ENCODE data around the gene ANKRD60.

The ANKRD60 gene

DNA sequence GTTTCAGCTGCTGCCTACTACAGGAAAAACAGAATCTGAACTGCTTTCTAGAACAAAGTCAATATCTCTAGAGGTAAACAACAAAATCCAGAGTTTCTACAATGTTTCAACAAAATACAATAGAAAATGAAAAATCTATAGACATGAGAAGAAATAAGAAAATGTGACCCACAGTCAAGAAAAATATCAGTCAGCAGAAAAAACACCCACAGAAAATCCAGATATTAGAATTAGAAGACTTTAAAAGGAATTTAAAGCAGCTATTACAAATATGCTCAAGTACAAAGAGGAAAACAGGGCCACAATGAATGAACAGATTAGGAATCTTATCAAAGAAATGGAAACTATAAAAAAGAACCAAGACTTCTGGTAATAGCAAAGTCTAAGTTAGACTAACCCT lies 26.4 kb upstream of the ANKRD60 start:
- TF ChIP-seq, protein P1, sequence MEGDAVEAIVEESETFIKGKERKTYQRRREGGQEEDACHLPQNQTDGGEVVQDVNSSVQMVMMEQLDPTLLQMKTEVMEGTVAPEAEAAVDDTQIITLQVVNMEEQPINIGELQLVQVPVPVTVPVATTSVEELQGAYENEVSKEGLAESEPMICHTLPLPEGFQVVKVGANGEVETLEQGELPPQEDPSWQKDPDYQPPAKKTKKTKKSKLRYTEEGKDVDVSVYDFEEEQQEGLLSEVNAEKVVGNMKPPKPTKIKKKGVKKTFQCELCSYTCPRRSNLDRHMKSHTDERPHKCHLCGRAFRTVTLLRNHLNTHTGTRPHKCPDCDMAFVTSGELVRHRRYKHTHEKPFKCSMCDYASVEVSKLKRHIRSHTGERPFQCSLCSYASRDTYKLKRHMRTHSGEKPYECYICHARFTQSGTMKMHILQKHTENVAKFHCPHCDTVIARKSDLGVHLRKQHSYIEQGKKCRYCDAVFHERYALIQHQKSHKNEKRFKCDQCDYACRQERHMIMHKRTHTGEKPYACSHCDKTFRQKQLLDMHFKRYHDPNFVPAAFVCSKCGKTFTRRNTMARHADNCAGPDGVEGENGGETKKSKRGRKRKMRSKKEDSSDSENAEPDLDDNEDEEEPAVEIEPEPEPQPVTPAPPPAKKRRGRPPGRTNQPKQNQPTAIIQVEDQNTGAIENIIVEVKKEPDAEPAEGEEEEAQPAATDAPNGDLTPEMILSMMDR (conservative IDR thresholded peaks at IDR 0.05; ENCODE audit: low read depth, low read length), result no peak
- H3K4me3 ChIP-seq (ENCODE audit: low read length), result no peak overlapping the region
- no peak for DNase-seq (ENCODE audit: low read depth)

DNA sequence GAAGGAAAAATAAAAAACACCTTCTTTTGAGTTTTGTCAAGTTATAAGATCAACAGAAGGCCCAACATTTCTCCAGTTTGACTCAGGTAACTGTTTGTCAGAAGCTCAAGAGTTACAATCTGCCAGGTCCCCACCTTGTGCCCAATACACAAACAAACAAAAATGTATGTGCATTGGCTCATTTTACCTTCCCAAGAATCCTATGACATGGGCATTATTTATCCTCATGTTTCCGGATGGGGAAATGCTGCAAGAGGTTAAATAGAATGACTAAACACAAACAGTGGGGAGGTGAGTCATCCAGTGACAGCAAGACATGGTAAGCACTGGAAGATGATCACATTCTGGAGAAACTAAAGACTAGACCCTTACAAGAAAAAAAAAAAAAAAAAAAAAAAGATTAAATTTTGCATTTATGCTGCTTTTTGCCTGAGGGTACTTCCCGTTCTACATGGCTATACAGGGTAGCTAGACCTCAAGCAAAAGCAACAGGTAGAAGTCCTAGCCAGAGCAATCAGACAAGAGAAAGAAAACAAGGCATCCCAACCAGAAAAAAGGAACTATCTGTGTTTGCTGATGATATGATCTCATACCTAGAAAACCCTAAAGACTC lies 23.6 kb upstream of the ANKRD60 start:
- TF ChIP-seq, protein P1 (conservative IDR thresholded peaks at IDR 0.05; ENCODE audit: low read depth, low read length), result no peak
- no peak overlapping the region for H3K4me3 ChIP-seq (ENCODE audit: low read length)
- no peak for DNase-seq (ENCODE audit: low read depth)

DNA sequence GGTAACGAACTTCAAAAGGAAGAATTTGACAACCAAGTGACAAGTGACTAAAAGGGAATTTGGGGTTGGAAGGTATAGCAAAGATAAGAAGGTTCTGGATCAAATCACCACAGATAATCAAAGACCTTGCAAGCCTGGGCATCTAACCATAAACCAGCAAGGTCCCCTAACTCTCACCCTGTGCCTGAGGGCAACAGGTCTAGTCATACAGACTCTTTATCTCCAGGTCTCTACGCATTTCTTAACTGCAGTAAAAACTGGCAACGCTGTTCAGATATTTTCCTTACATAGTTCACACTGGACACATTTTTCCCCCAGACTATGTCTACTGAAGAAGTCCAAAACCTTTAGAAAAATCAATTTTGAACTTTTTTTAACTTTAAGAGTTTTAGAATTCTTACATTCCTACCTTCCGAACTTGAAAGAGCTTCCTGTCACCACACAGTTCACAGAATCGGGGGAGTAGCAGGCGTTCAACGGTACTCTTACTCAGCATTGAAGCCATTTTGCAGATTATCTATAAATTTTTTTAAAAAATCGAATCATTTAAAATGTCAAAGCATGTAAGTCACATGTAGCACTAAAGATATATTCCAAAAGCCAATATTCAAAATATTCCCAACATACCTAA lies 23.0 kb upstream of the ANKRD60 start:
- no peak overlapping the region for H3K4me3 ChIP-seq (ENCODE audit: low read length)
- TF ChIP-seq, protein P1 (conservative IDR thresholded peaks at IDR 0.05; ENCODE audit: low read depth, low read length), result no peak
- DNase-seq (ENCODE audit: low read depth), result no peak

DNA sequence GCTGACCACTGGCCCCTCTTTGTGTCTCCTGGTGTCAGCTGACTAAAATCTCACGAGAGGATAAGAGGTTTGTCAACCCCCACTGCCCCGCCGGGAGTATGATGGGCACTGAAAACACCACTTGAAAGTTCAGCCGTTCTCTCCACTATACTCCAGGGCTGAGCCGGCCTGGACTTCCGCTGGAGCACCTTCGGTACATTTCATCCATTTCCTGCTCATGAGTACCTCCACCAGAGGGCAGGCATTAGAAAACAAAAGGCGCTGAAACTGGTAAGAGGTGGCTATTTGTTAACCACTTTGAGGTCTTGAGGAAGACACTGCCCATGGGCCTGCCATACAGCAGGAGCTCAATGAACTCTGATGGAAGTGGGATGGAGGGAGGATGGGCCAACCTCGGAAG lies 17.9 kb upstream of the ANKRD60 start:
- no peak overlapping the region for H3K4me3 ChIP-seq (ENCODE audit: low read length)
- TF ChIP-seq, protein P1 (conservative IDR thresholded peaks at IDR 0.05; ENCODE audit: low read depth, low read length), result peak; percentile 38
- no peak for DNase-seq (ENCODE audit: low read depth)

DNA sequence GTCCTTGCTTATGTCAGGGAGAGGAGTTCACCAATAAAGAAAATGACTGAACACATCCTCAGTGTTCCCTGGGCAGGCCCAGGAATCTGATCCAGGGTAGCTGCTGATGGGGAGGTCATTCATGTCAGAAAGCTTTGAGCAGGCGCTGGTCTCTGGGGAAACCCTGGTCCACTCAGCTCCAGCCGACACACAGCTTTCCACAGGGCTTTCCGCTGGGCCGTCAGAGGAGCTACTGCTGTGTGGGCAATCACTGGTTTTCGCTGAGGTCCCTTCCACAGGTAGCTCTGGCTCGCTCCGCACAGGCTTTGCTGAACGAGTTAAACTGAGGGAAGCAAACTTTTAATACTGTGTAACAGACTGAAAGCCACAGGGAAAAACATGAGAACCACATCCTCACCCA lies 17.5 kb upstream of the ANKRD60 start:
- DNase-seq (ENCODE audit: low read depth), result no peak
- H3K4me3 ChIP-seq (ENCODE audit: low read length), result no peak overlapping the region

DNA sequence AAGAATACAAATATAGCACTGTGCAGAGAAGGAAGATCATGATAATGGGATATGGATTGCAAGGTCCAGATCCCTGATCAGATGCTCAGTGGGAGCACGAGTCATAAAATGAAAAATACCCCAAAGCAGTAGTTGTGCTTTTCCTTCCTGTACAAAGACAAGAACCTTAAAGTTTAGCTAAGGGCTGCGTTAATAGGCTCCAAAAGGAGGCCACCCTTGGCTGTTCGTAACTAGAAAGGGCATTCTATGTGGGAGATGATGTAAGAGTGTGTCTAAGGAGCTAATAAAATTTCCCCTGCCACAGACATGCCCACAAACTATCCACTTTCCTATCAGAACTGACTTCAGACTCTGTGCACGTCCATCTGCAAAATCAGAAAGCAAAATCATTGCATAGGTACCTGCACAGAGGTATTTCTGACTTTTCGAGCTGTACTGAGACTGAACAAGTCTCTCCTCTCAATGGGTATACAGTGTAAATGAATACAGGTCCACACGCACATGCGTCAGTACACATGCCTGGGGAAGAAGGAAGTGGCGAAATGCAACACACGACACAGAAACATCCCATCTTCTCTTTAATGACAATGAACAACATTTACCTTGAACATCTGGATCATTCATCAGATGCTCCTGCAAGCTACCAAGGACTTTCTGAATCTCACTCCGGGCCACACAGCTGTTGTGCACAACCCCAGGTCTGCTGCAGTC lies 16.9 kb upstream of the ANKRD60 start:
- DNase-seq (ENCODE audit: low read depth), result no peak
- H3K4me3 ChIP-seq (ENCODE audit: low read length), result no peak overlapping the region
- TF ChIP-seq, protein P1 (conservative IDR thresholded peaks at IDR 0.05; ENCODE audit: low read depth, low read length), result no peak

More for the DNA sequence above, 17.5 kb upstream of the ANKRD60 start:
- TF ChIP-seq, protein P1 (conservative IDR thresholded peaks at IDR 0.05; ENCODE audit: low read depth, low read length), result no peak

All from retinal pigment epithelial cell (primary cell).